ENCODE data around the gene IRS2. TPM values are rescaled to one million over a fixed set of nuclear protein-coding genes. Genes with fewer than 3 reads are reported as not detected.

Gene IRS2
- total and polyA plus RNA-seq, 4 donors: 6.8 to 27.1 (median 15.4) TPM

DNA sequence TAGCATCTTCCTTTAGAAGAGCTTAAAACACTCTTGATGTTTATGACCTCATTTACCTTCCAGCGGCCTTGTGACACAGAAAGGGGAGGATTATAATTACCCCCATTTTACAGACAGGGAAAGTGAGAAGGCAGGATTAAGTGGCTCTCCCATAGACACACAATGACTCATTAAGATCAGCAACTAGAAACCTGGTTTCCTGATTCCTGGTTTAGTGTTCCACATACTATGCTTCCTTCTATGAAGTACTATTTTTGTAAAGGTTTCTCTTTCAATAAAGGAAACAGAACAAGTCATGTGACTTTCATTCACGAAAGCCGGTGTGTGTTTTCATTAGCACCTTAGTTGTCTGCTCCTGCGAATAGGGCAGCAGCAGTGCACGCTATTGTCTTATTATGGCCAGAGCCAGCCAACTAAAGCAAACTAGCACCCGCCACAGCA, 8.3 kb downstream of the IRS2 start:
- H3K27ac ChIP-seq (ENCODE audit: low read depth in 1 of 2, low read length in 1 of 2): no peak overlapping the region
- H3K9me3 ChIP-seq (ENCODE audit: control insufficient read depth in 4 of 4, insufficient read depth in 3 of 4, low read length in 3 of 4): no peaks in the 10 kb centered on the region
- H3K9ac ChIP-seq (ENCODE audit: insufficient read depth in 1 of 2, low read length in 2 of 2): no peak overlapping the region
- peak; percentile 42 for ATAC-seq (ENCODE audit: insufficient read depth, low FRiP score)
- DNase-seq: peak in 1 of 3 donors; percentile 13
- H3K27me3 ChIP-seq (ENCODE audit: control insufficient read depth in 3 of 3, insufficient read depth in 3 of 3, low read length in 2 of 3): no peaks in the 10 kb centered on the region
- H3K36me3 ChIP-seq (ENCODE audit: control insufficient read depth in 4 of 4, insufficient read depth in 4 of 4, low read length in 4 of 4): peaks cover 0 to 25% (median 10%) of the 10 kb centered on the region in 4 donors
- H3K4me3 ChIP-seq: no peak overlapping the region
- 45 to 53% methylated on average over 6 of the region's 6 CpGs for WGBS, 2 donors
- H3K4me1 ChIP-seq (ENCODE audit: control insufficient read depth in 5 of 5, insufficient read depth in 5 of 5, low read length in 5 of 5): peaks cover 2 to 40% (median 13%) of the 10 kb centered on the region in 5 donors
- TF ChIP-seq, protein P1, sequence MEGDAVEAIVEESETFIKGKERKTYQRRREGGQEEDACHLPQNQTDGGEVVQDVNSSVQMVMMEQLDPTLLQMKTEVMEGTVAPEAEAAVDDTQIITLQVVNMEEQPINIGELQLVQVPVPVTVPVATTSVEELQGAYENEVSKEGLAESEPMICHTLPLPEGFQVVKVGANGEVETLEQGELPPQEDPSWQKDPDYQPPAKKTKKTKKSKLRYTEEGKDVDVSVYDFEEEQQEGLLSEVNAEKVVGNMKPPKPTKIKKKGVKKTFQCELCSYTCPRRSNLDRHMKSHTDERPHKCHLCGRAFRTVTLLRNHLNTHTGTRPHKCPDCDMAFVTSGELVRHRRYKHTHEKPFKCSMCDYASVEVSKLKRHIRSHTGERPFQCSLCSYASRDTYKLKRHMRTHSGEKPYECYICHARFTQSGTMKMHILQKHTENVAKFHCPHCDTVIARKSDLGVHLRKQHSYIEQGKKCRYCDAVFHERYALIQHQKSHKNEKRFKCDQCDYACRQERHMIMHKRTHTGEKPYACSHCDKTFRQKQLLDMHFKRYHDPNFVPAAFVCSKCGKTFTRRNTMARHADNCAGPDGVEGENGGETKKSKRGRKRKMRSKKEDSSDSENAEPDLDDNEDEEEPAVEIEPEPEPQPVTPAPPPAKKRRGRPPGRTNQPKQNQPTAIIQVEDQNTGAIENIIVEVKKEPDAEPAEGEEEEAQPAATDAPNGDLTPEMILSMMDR (IDR thresholded peaks at IDR 0.05; ENCODE audit: control extremely low read depth, extremely low read depth): no peak

DNA sequence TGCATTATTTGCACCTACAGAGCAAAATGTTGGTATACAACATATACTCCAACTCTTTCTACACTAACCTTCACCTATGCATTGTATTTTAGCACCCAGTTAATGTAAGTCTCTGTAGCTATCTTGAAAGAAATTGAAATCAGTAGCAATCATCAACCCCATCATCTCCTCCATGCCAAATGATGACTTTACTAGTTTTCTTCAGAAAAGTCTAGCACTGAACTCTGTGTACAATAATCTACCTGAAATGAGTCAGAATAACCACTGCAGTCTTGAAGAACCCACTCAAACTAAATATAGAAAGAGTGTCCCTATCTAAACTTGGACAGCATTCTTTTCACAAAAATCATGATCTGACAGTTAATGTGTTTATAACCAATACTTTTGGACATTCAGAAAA, 9.8 kb downstream of the IRS2 start:
- Histone ChIP-seq H3K27ac (ENCODE audit: low read depth in 1 of 2, low read length in 1 of 2) (no peak overlapping the region), H3K4me1 (ENCODE audit: control insufficient read depth in 5 of 5, insufficient read depth in 5 of 5, low read length in 5 of 5) (peaks cover 4 to 37% (median 10%) of the 10 kb centered on the region in 5 donors), H3K9me3 (ENCODE audit: control insufficient read depth in 4 of 4, insufficient read depth in 3 of 4, low read length in 3 of 4) (no peaks in the 10 kb centered on the region), H3K36me3 (ENCODE audit: control insufficient read depth in 4 of 4, insufficient read depth in 4 of 4, low read length in 4 of 4) (peaks cover 0 to 16% (median 3%) of the 10 kb centered on the region in 4 donors), H3K9ac (ENCODE audit: insufficient read depth in 1 of 2, low read length in 2 of 2) (no peak overlapping the region), H3K27me3 (ENCODE audit: control insufficient read depth in 3 of 3, insufficient read depth in 3 of 3, low read length in 2 of 3) (no peaks in the 10 kb centered on the region), H3K4me3 (no peak overlapping the region)
- TF ChIP-seq, protein P1 (IDR thresholded peaks at IDR 0.05; ENCODE audit: control extremely low read depth, extremely low read depth): no peak
- DNase-seq (no peak), ATAC-seq (ENCODE audit: insufficient read depth, low FRiP score) (no peak)

DNA sequence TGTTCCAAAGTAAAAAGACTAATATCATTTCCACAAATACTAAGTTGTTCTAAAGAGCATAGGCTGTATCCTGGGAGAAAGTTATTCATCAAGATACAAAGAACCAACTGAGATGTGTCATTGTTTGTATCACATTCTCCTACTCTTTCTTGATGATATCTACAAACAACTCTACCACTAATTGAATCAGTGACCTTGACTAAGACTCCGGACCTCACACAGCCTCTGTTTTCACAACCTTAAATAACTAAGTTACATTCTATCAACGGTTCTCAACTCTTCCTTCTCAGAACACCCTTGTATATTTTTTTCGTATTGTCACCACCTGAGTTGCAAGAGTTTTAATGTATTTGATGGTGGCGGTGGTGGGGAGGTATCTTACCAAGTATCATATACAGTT, 12.6 kb downstream of the IRS2 start:
- TF ChIP-seq, protein P1 (IDR thresholded peaks at IDR 0.05; ENCODE audit: control extremely low read depth, extremely low read depth): no peak
- DNase-seq (no peak), ATAC-seq (ENCODE audit: insufficient read depth, low FRiP score) (no peak)
- Histone ChIP-seq H3K27me3 (ENCODE audit: control insufficient read depth in 3 of 3, insufficient read depth in 3 of 3, low read length in 2 of 3) (no peaks in the 10 kb centered on the region), H3K36me3 (ENCODE audit: control insufficient read depth in 4 of 4, insufficient read depth in 4 of 4, low read length in 4 of 4) (peaks cover 3 to 17% (median 6%) of the 10 kb centered on the region in 4 donors), H3K9me3 (ENCODE audit: control insufficient read depth in 4 of 4, insufficient read depth in 3 of 4, low read length in 3 of 4) (no peaks in the 10 kb centered on the region), H3K4me1 (ENCODE audit: control insufficient read depth in 5 of 5, insufficient read depth in 5 of 5, low read length in 5 of 5) (peaks cover 2 to 13% (median 4%) of the 10 kb centered on the region in 5 donors), H3K9ac (ENCODE audit: insufficient read depth in 1 of 2, low read length in 2 of 2) (no peak overlapping the region), H3K4me3 (no peak overlapping the region), H3K27ac (ENCODE audit: low read depth in 1 of 2, low read length in 1 of 2) (no peak overlapping the region)
- WGBS, 2 donors: 92 to 93% methylated on average over 4 of the region's 4 CpGs

DNA sequence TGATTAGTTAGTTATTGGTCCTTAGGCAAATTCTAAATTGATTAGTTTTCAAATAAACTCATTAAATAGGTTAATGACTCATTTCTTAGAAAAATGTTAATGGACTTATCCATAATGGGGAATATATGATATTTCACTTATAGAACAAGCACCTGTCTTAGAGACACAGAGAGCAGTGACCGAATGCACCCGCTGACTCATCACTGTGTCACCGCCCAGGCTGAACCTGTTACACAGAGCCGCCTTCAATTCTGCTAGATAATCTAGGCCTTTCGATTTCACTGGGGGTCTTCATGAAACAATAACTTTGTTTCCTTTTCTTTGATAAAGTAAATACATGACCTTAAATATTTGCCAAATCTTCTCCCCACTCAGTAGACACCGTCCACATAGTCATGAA, 13.1 kb downstream of the IRS2 start:
- WGBS, 2 donors: 95% methylated on average over 6 of the region's 6 CpGs
- H3K4me1 ChIP-seq (ENCODE audit: control insufficient read depth in 5 of 5, insufficient read depth in 5 of 5, low read length in 5 of 5): peaks cover 2 to 12% (median 4%) of the 10 kb centered on the region in 5 donors

More for the DNA sequence above, 13.1 kb downstream of the IRS2 start:
- Histone ChIP-seq H3K9ac (ENCODE audit: insufficient read depth in 1 of 2, low read length in 2 of 2) (no peak overlapping the region), H3K27me3 (ENCODE audit: control insufficient read depth in 3 of 3, insufficient read depth in 3 of 3, low read length in 2 of 3) (no peaks in the 10 kb centered on the region), H3K9me3 (ENCODE audit: control insufficient read depth in 4 of 4, insufficient read depth in 3 of 4, low read length in 3 of 4) (no peaks in the 10 kb centered on the region), H3K36me3 (ENCODE audit: control insufficient read depth in 4 of 4, insufficient read depth in 4 of 4, low read length in 4 of 4) (peaks cover 3 to 17% (median 6%) of the 10 kb centered on the region in 4 donors), H3K27ac (ENCODE audit: low read depth in 1 of 2, low read length in 1 of 2) (no peak overlapping the region), H3K4me3 (no peak overlapping the region)
- TF ChIP-seq, protein P1 (IDR thresholded peaks at IDR 0.05; ENCODE audit: control extremely low read depth, extremely low read depth): no peak
- DNase-seq: no peak
- no peak for ATAC-seq (ENCODE audit: insufficient read depth, low FRiP score)

Measured in lung (tissue), 12 donors.